AG08396 (cell line): ENCODE results near the gene DDX3X.
"Not testable (repeated sequence)": the region's sequence is repeated elsewhere in the genome, so short reads cannot be mapped to it uniquely, and the experiment has no call there.

Source experiments
- DNase-seq: peaks from one replicate; pipeline ENCODE4 v3.0.0; 2012; ENCODE audit warnings: low spot score, mixed read lengths

Gene DDX3X

GRCh38 chrX:41329101-41329500 lies 4.9 kb upstream of the DDX3X start:
- DNase-seq: no peak

- DNase-seq: no peak
Measured at GRCh38 chrX:41332005-41332404, 2.0 kb upstream of the DDX3X start.

- no peak for DNase-seq
Measured at GRCh38 chrX:41332408-41333002, 1.5 kb upstream of the DDX3X start.

GRCh38 chrX:41333003-41333743 lies 789 bp upstream of the DDX3X start:
- peak; percentile 90 for DNase-seq

GRCh38 chrX:41334363-41335197 lies 618 bp downstream of the DDX3X start:
- peak; percentile 95 for DNase-seq

GRCh38 chrX:41335198-41335957 lies 1.4 kb downstream of the DDX3X start:
- DNase-seq: no peak

GRCh38 chrX:41335958-41336331 lies 2.0 kb downstream of the DDX3X start:
- DNase-seq: peak; percentile 47

- DNase-seq: no peak
Measured at GRCh38 chrX:41336447-41336846, 2.5 kb downstream of the DDX3X start.

GRCh38 chrX:41337140-41337539 lies 3.2 kb downstream of the DDX3X start:
- DNase-seq: no peak

GRCh38 chrX:41338436-41338835 lies 4.5 kb downstream of the DDX3X start:
- DNase-seq: no peak

- DNase-seq: no peak
Measured at GRCh38 chrX:41339148-41339547, 5.2 kb downstream of the DDX3X start.

- DNase-seq: no peak
Measured at GRCh38 chrX:41344053-41344452, 10.1 kb downstream of the DDX3X start.

GRCh38 chrX:41347186-41347585 lies 13.2 kb downstream of the DDX3X start:
- no peak for DNase-seq

GRCh38 chrX:41348551-41348950 lies 14.6 kb downstream of the DDX3X start:
- DNase-seq: no peak

- no peak for DNase-seq
Measured at GRCh38 chrX:41350150-41350975, 16.4 kb downstream of the DDX3X start.

- DNase-seq: no peak
Measured at GRCh38 chrX:41350976-41351569, 17.1 kb downstream of the DDX3X start.

- DNase-seq: no peak
Measured at GRCh38 chrX:41351923-41352322, 18.0 kb downstream of the DDX3X start.

GRCh38 chrX:41352329-41352838 lies 18.4 kb downstream of the DDX3X start:
- DNase-seq: no peak

- no peak for DNase-seq
Measured at GRCh38 chrX:41353985-41354384, 20.0 kb downstream of the DDX3X start.

- DNase-seq: no peak
Measured at GRCh38 chrX:41369152-41369551, 35.2 kb downstream of the DDX3X start.

GRCh38 chrX:41371575-41371974 lies 37.6 kb downstream of the DDX3X start:
- DNase-seq: not testable (repeated sequence)
